ENCODE data around the gene KIF26B. TPM values are rescaled to one million over a fixed set of nuclear protein-coding genes. Genes with fewer than 3 reads are reported as not detected.
"Not testable (repeated sequence)": the region's sequence is repeated elsewhere in the genome, so short reads cannot be mapped to it uniquely, and the experiment has no call there.

KIF26B gene
- total RNA-seq, 5 donors from 2014 or later (not counting 1 experiment from before 2014, with no cell fraction given) = 0.03 to 0.06 (median 0.05) TPM; not detected in 2

DNA sequence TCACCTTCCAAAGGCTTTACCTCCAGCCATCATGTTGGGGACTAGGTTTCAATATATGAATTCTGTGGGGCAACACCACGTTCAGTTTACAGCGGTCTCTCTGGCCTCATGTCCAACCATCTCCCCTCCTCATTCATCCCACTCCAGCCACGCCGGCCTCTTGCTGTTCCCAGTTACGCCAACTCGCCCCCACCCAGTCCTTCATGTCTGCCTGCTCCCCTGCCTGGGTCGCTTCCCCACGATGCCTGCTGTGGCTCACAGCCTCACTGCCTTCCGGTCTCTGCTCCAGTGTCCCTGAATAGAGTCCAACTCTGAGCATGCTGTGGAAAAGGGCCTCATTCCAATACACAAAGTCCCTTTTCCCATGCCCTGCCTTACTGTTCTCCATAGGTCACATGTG, 193.8 kb downstream of the KIF26B start:
- Histone ChIP-seq H3K27me3 (replicated peaks in 1 of 2; ENCODE audit: control insufficient read depth in 2 of 2, extremely low read depth in 1 of 2, insufficient read depth in 2 of 2, low read length in 1 of 2) (peaks cover 0 to 3% of the 10 kb centered on the region in 2 experiments), H3K4me3 (ENCODE audit: control insufficient read depth in 1 of 2, extremely low read depth in 1 of 2, low read length in 1 of 2) (no peak overlapping the region), H3K9me3 (no peaks in the 10 kb centered on the region), H3K36me3 (ENCODE audit: control insufficient read depth in 2 of 2, extremely low read depth in 1 of 2, insufficient read depth in 1 of 2, low read length in 1 of 2) (no peaks in the 10 kb centered on the region), H3K4me1 (ENCODE audit: control insufficient read depth in 1 of 2, extremely low read depth in 1 of 2, insufficient read depth in 2 of 2, low read length in 2 of 2) (no peaks in the 10 kb centered on the region), H3K27ac (ENCODE audit: low read length) (no peak overlapping the region)
- ChIA-PET CTCF (interaction anchor here in 1 of 2 donors (0.5 kb wide), 1 partner anchor 1242 kb away, joined by 3 read pairs; no protein-coding TSS in a partner anchor), POLR2A (no interaction called here)
- Mint-ChIP-seq H3K4me3 (no peak overlapping the region), H3K4me1 (peaks cover 0 to under 1% (median 0%) of the 10 kb centered on the region in 3 donors), H3K9me3 (no peaks in the 10 kb centered on the region), H3K27ac (no peak overlapping the region), H3K27me3 (peaks cover 11 to 12% of the 10 kb centered on the region in 2 donors), H3K36me3 (no peaks in the 10 kb centered on the region)
- WGBS (ENCODE audit: insufficient coverage) = 92% methylated on average over 9 of the region's 9 CpGs
- DNase-seq = no peak
- no peak for ATAC-seq (replicated peaks in 1 of 4)

DNA sequence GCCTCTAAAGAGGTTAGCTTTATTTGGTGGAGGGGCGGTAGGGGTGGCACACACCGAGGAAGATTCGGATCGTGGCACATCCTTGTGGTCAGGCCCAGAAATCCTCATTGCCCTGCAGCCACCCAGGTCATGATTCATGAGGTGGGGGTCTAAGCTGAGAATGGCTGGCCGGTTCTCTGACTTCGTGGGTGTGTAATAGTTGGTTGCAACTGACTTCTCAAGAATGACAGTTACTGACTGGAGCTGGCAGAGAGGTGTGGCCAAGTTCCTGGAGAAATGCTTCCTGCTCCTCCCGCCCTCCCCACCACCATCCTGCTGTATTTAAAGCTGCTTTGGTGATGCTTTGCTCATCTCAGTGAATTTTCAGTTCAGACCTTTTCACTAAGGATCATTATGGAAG, 198.6 kb downstream of the KIF26B start:
- CTCF ChIA-PET = no interaction called here
- Histone ChIP-seq H3K4me3 (ENCODE audit: control insufficient read depth in 1 of 2, extremely low read depth in 1 of 2, low read length in 1 of 2) (no peak overlapping the region), H3K9me3 (no peaks in the 10 kb centered on the region), H3K36me3 (ENCODE audit: control insufficient read depth in 2 of 2, extremely low read depth in 1 of 2, insufficient read depth in 1 of 2, low read length in 1 of 2) (no peaks in the 10 kb centered on the region), H3K4me1 (ENCODE audit: control insufficient read depth in 1 of 2, extremely low read depth in 1 of 2, insufficient read depth in 2 of 2, low read length in 2 of 2) (peaks cover 0 to 5% of the 10 kb centered on the region in 2 experiments), H3K27me3 (replicated peaks in 1 of 2; ENCODE audit: control insufficient read depth in 2 of 2, extremely low read depth in 1 of 2, insufficient read depth in 2 of 2, low read length in 1 of 2) (peaks cover 0 to 14% of the 10 kb centered on the region in 2 experiments), H3K27ac (ENCODE audit: low read length) (no peak overlapping the region)
- no peak for ATAC-seq (replicated peaks in 1 of 4)
- peaks cover 3 to 7% of the 10 kb centered on the region in 2 donors for H3K27me3 Mint-ChIP-seq
- no peak overlapping the region for H3K27ac Mint-ChIP-seq
- H3K9me3 Mint-ChIP-seq = no peaks in the 10 kb centered on the region
- peaks cover 0 to 10% (median 0%) of the 10 kb centered on the region in 3 donors for H3K4me1 Mint-ChIP-seq
- no peaks in the 10 kb centered on the region for H3K36me3 Mint-ChIP-seq
- H3K4me3 Mint-ChIP-seq = no peak overlapping the region
- DNase-seq = no peak
- POLR2A ChIA-PET = no interaction called here
- 80% methylated on average over 1 of the region's 7 CpGs for WGBS (ENCODE audit: insufficient coverage)

DNA sequence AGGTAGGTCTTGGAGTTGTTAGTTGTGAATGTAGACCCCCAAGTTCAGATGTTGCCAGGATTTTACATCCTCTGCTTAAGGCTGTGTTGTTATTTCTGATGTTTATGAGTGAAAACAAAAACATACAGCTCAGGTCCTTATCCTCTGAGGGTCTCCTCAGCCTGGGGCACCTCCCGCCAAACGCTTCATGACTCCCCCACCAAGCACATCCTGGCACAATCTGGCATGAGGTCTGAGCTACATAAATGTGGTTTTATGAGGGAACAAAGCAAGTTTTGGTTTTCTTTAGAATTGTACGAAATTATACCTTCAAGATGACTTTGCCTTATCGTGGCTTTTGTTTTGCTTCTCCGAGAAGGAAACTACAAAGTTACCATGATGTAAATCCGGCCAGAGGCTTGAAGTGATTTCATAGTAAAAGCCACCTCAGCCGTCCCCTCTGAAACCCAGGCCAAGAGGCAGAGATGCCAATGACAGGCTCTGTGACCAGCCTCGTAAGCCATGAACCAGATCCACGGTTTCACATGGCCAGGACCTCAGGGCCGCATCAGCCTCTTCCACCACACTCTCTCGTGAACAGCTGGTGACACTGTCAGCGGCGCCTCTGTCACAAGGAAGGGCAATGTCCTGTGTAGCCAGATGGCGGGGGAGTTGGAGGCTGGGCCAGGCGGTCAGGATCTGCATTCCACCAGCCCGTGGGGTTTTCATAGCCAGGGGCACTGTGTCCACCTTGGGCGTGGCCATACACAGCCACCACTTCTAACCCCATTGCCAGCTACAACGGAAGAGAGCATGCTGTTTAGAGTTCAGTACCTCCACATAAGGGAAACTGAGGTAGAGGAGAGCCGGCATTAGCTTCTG, 199.4 kb downstream of the KIF26B start:
- H3K4me1 ChIP-seq (ENCODE audit: control insufficient read depth in 1 of 2, extremely low read depth in 1 of 2, insufficient read depth in 2 of 2, low read length in 2 of 2) = peaks cover 0 to 5% of the 10 kb centered on the region in 2 experiments
- ChIA-PET POLR2A (interaction anchor here in 1 of 2 donors (0.6 kb wide), 1 partner anchor 13 kb away, joined by 11 read pairs; no protein-coding TSS in a partner anchor), CTCF (interaction anchor here in 1 of 2 donors (0.6 kb wide), 1 partner anchor 430 kb away, joined by 3 read pairs; no protein-coding TSS in a partner anchor)
- no peaks in the 10 kb centered on the region for H3K36me3 ChIP-seq (ENCODE audit: control insufficient read depth in 2 of 2, extremely low read depth in 1 of 2, insufficient read depth in 1 of 2, low read length in 1 of 2)
- Mint-ChIP-seq H3K4me3 (no peak overlapping the region), H3K9me3 (no peaks in the 10 kb centered on the region), H3K27me3 (peaks cover 0 to 3% of the 10 kb centered on the region in 2 donors), H3K27ac (no peak overlapping the region), H3K4me1 (peaks cover 0 to 10% (median 0%) of the 10 kb centered on the region in 3 donors), H3K36me3 (no peaks in the 10 kb centered on the region)
- 62% methylated on average over 12 of the region's 19 CpGs for WGBS (ENCODE audit: insufficient coverage)
- no peaks in the 10 kb centered on the region for H3K9me3 ChIP-seq
- no peak overlapping the region for H3K27ac ChIP-seq (ENCODE audit: low read length)
- peaks cover 0 to 14% of the 10 kb centered on the region in 2 experiments for H3K27me3 ChIP-seq (replicated peaks in 1 of 2; ENCODE audit: control insufficient read depth in 2 of 2, extremely low read depth in 1 of 2, insufficient read depth in 2 of 2, low read length in 1 of 2)
- DNase-seq (no peak), ATAC-seq (replicated peaks in 1 of 4) (no peak)
- H3K4me3 ChIP-seq (ENCODE audit: control insufficient read depth in 1 of 2, extremely low read depth in 1 of 2, low read length in 1 of 2) = no peak overlapping the region

DNA sequence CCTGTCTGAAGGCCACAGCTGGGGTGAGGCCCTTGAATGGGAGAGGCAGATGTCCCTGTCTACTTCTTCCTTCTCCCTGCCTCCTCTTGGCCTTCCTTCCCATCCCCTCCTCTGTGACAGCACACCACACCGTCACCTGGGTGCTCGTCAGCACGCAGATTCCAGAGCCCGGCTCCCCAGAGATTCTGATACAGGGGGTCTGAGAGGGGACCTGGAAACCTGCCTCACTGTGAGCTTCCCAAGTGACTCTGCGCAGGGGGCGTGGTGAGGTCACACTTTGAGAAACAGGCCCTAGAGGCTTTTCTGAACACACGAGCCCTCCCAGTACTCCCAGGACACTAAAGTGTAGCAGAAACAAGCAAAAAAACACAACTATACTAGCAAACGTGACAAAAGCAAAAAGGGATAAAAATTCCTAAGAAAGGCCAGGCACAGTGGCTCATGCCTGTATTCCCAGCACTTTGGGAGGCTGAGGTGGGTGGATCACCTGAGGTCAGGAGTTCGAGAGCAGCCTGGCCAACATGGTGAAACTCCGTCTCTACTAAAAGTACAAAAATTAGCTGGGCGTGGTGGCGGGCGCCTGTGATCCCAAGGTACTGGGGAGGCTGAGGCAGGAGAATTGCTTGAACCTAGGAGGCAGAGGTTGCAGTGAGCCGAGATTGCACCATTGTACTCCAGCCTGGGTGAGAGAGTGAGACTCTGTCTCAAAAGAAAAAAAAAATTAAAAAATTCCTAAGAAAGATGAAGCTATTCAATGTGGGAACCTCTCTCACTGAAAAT, 201.3 kb downstream of the KIF26B start:
- H3K27ac Mint-ChIP-seq; H3K9me3 Mint-ChIP-seq; POLR2A ChIA-PET; H3K27ac ChIP-seq (ENCODE audit: low read length); H3K36me3 Mint-ChIP-seq; H3K4me3 Mint-ChIP-seq; CTCF ChIA-PET; ATAC-seq (replicated peaks in 1 of 4); H3K4me3 ChIP-seq (ENCODE audit: control insufficient read depth in 1 of 2, extremely low read depth in 1 of 2, low read length in 1 of 2); H3K36me3 ChIP-seq (ENCODE audit: control insufficient read depth in 2 of 2, extremely low read depth in 1 of 2, insufficient read depth in 1 of 2, low read length in 1 of 2); DNase-seq; H3K4me1 Mint-ChIP-seq; H3K9me3 ChIP-seq; H3K4me1 ChIP-seq (ENCODE audit: control insufficient read depth in 1 of 2, extremely low read depth in 1 of 2, insufficient read depth in 2 of 2, low read length in 2 of 2); H3K27me3 Mint-ChIP-seq: not testable (repeated sequence)
- H3K27me3 ChIP-seq (replicated peaks in 1 of 2; ENCODE audit: control insufficient read depth in 2 of 2, extremely low read depth in 1 of 2, insufficient read depth in 2 of 2, low read length in 1 of 2) = peaks cover 0 to 14% of the 10 kb centered on the region in 2 experiments
- 85% methylated on average over 9 of the region's 14 CpGs for WGBS (ENCODE audit: insufficient coverage)

DNA sequence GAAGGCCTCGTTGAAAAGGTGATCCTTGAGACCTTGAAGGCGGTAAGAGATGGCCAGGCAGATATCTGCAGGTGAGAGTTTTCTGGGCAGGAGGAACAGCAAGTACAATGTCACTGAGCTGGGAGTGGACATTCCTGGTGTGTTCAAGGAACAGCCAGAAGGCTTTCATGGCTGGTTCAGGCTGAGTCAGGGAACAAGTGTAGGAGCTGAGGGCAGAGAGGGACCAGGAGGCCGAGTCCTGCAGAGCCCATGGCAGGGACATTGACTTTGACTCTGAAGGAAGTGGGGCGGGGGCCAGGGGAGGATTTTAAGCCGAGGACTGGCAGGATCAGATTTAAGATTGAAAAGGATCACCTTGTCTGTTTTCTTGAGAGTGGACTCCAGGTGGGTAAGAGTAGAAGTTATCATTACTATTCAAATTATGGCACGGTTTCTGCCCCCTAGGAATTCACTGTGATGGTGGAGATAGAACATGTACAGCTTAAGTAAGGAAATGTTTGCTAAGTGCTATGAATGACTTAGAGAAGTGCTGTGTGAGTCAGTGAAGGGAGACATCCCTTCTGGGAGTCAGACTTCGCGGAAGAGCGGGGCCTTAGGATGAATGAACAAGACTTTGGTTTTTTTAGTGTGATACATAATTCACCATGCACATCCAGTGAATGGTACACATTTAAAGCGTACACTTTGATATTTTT, 202.3 kb downstream of the KIF26B start:
- Mint-ChIP-seq H3K4me1 (peaks cover 0 to 10% (median 0%) of the 10 kb centered on the region in 3 donors), H3K4me3 (no peak overlapping the region), H3K27ac (no peak overlapping the region), H3K36me3 (no peaks in the 10 kb centered on the region), H3K9me3 (no peaks in the 10 kb centered on the region), H3K27me3 (peaks cover 0 to 1% of the 10 kb centered on the region in 2 donors)
- POLR2A ChIA-PET = no interaction called here
- Histone ChIP-seq H3K9me3 (no peaks in the 10 kb centered on the region), H3K27ac (ENCODE audit: low read length) (no peak overlapping the region), H3K4me1 (ENCODE audit: control insufficient read depth in 1 of 2, extremely low read depth in 1 of 2, insufficient read depth in 2 of 2, low read length in 2 of 2) (peaks cover 0 to 5% of the 10 kb centered on the region in 2 experiments), H3K27me3 (replicated peaks in 1 of 2; ENCODE audit: control insufficient read depth in 2 of 2, extremely low read depth in 1 of 2, insufficient read depth in 2 of 2, low read length in 1 of 2) (peaks cover 0 to 14% of the 10 kb centered on the region in 2 experiments), H3K36me3 (ENCODE audit: control insufficient read depth in 2 of 2, extremely low read depth in 1 of 2, insufficient read depth in 1 of 2, low read length in 1 of 2) (no peaks in the 10 kb centered on the region), H3K4me3 (ENCODE audit: control insufficient read depth in 1 of 2, extremely low read depth in 1 of 2, low read length in 1 of 2) (no peak overlapping the region)
- ATAC-seq (replicated peaks in 1 of 4) (no peak), DNase-seq (no peak)
- CTCF ChIA-PET = no interaction called here
- 80% methylated on average over 3 of the region's 10 CpGs for WGBS (ENCODE audit: insufficient coverage)

DNA sequence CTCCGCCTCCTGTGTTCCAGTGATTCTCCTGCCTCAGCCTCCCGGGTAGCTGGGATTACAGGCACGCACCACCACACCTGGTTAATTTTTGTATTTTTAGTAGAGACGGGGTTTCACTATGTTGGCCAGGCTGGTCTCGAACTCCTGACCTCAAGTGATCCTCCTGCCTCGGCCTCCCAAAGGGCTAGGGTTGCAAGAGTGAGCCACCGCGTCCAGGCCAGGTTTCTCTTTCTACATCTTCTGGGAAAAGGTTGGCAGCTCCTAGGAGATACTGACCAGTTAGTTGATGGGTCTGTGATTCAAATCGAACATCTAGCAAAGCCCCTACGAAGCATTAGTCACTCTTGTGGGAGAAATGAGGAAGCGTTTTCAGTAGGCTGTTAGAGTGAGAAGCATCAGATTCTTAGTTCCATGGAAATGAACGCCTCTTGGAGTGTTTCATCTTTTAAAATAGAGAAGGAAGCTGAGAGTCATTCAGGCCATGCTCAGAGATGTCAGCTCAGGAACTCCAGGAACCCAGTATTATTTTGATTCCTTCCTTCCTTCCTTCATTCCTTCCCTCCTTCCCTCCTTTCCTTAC, 204.4 kb downstream of the KIF26B start:
- H3K27ac ChIP-seq (ENCODE audit: low read length); CTCF ChIA-PET; POLR2A ChIA-PET; H3K9me3 ChIP-seq; ATAC-seq (replicated peaks in 1 of 4); H3K36me3 Mint-ChIP-seq; H3K9me3 Mint-ChIP-seq; H3K36me3 ChIP-seq (ENCODE audit: control insufficient read depth in 2 of 2, extremely low read depth in 1 of 2, insufficient read depth in 1 of 2, low read length in 1 of 2); H3K4me3 Mint-ChIP-seq; H3K27ac Mint-ChIP-seq; H3K27me3 Mint-ChIP-seq; DNase-seq; H3K4me3 ChIP-seq (ENCODE audit: control insufficient read depth in 1 of 2, extremely low read depth in 1 of 2, low read length in 1 of 2): not testable (repeated sequence)
- peaks cover 0 to 12% (median 4%) of the 10 kb centered on the region in 3 donors for H3K4me1 Mint-ChIP-seq
- H3K27me3 ChIP-seq (replicated peaks in 1 of 2; ENCODE audit: control insufficient read depth in 2 of 2, extremely low read depth in 1 of 2, insufficient read depth in 2 of 2, low read length in 1 of 2) = peaks cover 0 to 14% of the 10 kb centered on the region in 2 experiments
- H3K4me1 ChIP-seq (ENCODE audit: control insufficient read depth in 1 of 2, extremely low read depth in 1 of 2, insufficient read depth in 2 of 2, low read length in 2 of 2) = peaks cover 0 to 12% of the 10 kb centered on the region in 2 experiments
- 79% methylated on average over 4 of the region's 12 CpGs for WGBS (ENCODE audit: insufficient coverage)
